Muscle of back (tissue), 11 donors: ENCODE data around the gene ITGA4. TPM values are rescaled to one million over a fixed set of nuclear protein-coding genes. Genes with fewer than 3 reads are reported as not detected.

Source experiments
- DNase-seq, 3 donors: peaks; one replicate each; pipeline versions ENCODE4 v3.0.0 to v3.0.0-alpha.2; 2013
- polyA plus RNA-seq, 10 donors: library from polyadenylated mRNA; unstranded; fragments of 120-200 nt; gene quantifications; one replicate each; pipeline ENCODE4 v1.2.1, GENCODE V29; 2013; ENCODE audit not compliant: insufficient read length in 10 of 10

The ITGA4 gene
- polyA plus RNA-seq, 10 donors = 15.5 to 33.5 (median 25.5) TPM

- no peak for DNase-seq
Observed at GRCh38 chr2:181500201-181500600, 43.0 kb downstream of the ITGA4 start.

- DNase-seq = no peak
Observed at GRCh38 chr2:181515719-181516118, 58.5 kb downstream of the ITGA4 start.

- no peak for DNase-seq
Observed at GRCh38 chr2:181516992-181517391, 59.8 kb downstream of the ITGA4 start.

- DNase-seq = peak in 1 of 3 donors; percentile 7
Observed at GRCh38 chr2:181517685-181518301, 60.6 kb downstream of the ITGA4 start.

GRCh38 chr2:181520253-181520652 is 63.1 kb downstream of the ITGA4 start:
- DNase-seq = no peak

GRCh38 chr2:181523756-181524155 is 66.6 kb downstream of the ITGA4 start:
- DNase-seq = no peak

GRCh38 chr2:181526014-181526413 is 68.8 kb downstream of the ITGA4 start:
- no peak for DNase-seq

- no peak for DNase-seq
Observed at GRCh38 chr2:181527058-181527457, 69.9 kb downstream of the ITGA4 start.

- no peak for DNase-seq
Observed at GRCh38 chr2:181528441-181528840, 71.3 kb downstream of the ITGA4 start.

GRCh38 chr2:181536730-181537129 is 79.5 kb downstream of the ITGA4 start:
- DNase-seq = no peak

- no peak for DNase-seq
Observed at GRCh38 chr2:181540421-181540820, 83.2 kb downstream of the ITGA4 start.

- DNase-seq = no peak
Observed at GRCh38 chr2:181542170-181542569, 85.0 kb downstream of the ITGA4 start.

GRCh38 chr2:181546086-181546485 is 88.9 kb downstream of the ITGA4 start:
- DNase-seq = no peak

- DNase-seq = no peak
Observed at GRCh38 chr2:181552808-181553207, 95.6 kb downstream of the ITGA4 start.

- no peak for DNase-seq
Observed at GRCh38 chr2:181553244-181553643, 96.1 kb downstream of the ITGA4 start.

GRCh38 chr2:181554061-181554830 is 97.1 kb downstream of the ITGA4 start:
- no peak for DNase-seq

GRCh38 chr2:181558371-181558770 is 101.2 kb downstream of the ITGA4 start:
- no peak for DNase-seq

- DNase-seq = no peak
Observed at GRCh38 chr2:181563101-181563692, 106.0 kb downstream of the ITGA4 start.

- DNase-seq = peak in 2 of 3 donors; percentile 5 to 21
Observed at GRCh38 chr2:181566334-181567032, 109.3 kb downstream of the ITGA4 start.

- DNase-seq = no peak
Observed at GRCh38 chr2:181570059-181570458, 112.9 kb downstream of the ITGA4 start.

GRCh38 chr2:181570833-181571661 is 113.9 kb downstream of the ITGA4 start:
- DNase-seq = no peak
